HG02623 (cell line): ENCODE measurements around the gene ZFP92.

Experiments
- ATAC-seq: cut with Tn5 transposase; IDR thresholded peaks from one replicate; pipeline ENCODE4 v1.9.1; 2021; ENCODE audit warnings: moderate library complexity; ENCODE audit not compliant: unreplicated experiment

Gene ZFP92

DNA sequence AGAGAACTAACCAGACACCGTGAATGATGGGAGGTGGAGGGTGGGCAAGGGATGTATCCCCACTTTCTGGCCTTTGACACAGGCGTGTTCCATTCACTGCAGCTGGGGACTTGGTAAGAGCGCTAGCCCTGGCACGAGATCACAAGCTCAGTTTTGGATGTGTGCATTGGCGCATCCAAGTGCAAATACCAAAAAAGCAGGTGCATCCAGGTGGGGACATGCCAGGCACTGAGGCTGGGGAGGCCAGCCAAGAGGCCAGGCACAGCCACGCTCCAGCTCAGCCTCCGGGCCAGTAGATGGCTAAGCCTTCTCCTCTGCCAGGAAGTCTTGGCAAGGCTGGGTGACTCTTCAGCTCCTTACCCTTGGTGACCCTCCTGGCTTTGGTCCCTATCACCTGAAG, 4.4 kb upstream of the ZFP92 start:
- no peak for ATAC-seq

DNA sequence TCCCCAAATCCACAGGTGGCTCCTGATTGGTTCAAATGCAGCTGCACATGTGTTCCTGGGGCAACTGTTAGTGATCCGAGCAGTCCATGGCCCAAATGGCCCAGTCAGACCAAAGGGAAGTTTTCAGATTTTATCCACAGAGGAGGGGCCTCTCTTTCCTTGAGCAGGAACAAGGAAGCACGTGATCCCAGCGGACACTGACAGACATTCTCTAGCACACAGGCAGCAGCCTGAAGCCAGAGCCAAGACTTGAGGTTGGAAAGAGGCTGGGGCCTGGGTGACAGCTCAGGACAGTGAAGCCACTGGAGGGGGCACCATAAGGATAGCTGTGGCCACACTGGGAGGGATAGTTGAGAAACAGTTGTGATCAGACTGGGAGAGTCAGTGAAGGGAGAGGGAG, 3.5 kb upstream of the ZFP92 start:
- no peak for ATAC-seq

DNA sequence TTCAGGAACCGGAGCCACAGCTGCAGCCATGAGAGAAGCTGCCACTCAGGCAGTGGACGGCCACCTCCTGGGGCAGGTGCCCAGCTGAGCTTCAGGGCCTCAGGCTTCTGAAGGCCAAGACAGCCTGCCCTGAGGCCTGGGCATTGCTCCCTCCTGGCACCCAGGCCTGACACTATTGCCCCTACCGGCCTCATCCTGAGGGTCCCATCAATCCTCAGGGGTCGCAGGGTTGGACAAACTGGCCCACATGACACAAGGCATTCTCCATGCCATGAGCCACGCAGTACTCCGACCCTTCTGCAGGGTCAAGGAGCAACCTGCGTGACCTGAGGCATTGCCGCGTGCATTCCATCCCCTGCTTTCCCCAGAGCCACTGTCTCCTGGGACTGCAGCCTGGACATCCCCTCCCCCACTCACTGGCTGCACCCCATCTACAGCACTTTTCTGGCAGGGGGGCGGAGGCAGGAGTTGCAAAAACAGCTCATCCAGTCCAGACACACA, 3.0 kb upstream of the ZFP92 start:
- ATAC-seq, result no peak

DNA sequence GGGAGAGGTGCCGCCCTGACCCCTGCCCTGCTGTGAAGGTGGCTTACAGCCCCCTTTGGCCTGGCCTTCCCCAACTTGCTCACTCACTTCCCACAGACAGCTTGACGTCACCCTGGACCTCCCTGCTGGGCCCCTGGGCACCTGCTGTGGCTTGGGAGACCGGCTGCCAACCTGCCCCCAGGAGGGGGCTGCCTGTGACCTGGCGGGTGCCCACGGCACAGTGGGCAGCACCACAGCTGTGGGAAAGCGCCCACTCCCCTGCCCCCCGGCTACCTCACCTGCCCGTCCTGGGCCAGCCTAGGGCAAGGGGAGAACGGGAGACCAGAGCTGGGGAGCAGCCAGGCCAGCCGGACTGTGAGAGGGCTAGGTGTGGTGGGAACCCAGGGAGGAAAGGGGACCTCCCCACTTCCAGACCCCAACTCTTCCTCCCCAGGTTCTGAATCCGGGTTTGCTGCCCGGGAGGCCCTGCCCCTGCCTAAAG, 2.4 kb upstream of the ZFP92 start:
- ATAC-seq, result no peak

DNA sequence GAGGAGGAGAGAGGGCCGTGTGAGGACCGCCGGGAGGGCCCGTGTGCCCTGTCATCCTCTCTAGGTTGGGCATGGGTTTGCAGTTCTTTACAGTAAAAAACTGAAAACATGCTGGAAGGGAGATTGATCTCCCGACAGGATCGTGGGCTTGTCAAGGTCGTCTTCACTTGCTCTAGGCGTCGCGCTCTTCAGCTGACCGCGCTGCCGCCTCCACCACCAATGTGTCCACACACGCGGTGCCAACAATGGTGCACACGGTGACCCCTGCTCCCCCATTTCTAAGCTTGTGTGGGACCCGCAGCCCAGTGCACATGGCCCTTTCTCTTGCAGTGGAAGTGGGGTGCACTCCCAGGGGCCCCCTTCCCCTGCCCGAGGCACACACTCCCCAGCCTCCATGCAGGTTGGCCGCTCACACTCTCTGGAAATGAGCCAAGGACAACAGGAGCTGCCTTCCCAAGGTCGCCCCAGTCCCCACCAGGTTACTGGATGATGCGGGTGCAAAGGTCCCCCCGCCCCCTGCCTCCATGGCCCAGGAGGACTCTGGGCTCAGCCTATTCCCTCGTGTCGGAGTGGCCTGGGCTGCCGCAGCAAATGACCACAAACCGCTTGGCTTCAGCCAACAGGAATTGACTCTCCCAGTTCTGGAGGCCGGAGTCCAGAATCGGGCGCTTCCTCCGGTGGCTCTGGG, 1.7 kb upstream of the ZFP92 start:
- ATAC-seq, result no peak

DNA sequence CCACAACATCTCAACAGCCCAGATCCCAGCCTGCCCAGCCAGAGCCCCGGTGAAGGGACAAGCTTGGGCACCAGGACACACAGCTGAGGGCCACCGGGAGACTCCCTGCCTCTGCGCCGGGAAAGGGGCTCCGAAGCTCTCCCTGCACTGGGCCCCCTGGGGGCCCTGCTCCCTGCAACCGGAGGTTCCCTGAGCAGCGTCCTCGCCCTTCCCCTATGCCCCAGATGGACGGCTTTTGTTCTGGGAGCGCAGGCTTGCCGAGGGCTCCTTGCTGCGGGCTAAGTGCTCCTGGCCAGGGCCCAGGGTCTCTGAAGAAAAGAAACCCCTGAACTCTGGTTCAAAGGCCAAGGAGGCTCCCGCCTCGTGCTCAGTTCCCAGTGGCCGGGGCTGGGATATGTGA, 899 bp upstream of the ZFP92 start:
- no peak for ATAC-seq

DNA sequence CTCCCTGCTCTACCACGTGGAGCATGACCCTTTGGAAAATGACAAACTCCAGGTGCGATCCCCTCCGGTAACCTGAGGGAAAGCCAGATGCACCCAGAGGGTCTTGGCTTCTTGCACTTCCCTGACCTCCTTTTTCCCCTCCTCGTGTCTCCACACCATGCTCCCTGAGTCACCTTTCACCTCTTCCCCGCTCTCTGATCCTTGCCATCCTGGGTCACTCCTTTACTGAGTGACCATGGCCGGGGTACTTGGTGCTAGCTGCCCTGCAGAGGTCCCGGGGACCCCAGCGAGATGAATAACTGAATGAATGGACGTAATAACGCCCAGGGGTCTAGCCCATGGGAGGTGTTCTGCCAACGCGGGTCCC, 401 bp upstream of the ZFP92 start:
- ATAC-seq, result no peak

DNA sequence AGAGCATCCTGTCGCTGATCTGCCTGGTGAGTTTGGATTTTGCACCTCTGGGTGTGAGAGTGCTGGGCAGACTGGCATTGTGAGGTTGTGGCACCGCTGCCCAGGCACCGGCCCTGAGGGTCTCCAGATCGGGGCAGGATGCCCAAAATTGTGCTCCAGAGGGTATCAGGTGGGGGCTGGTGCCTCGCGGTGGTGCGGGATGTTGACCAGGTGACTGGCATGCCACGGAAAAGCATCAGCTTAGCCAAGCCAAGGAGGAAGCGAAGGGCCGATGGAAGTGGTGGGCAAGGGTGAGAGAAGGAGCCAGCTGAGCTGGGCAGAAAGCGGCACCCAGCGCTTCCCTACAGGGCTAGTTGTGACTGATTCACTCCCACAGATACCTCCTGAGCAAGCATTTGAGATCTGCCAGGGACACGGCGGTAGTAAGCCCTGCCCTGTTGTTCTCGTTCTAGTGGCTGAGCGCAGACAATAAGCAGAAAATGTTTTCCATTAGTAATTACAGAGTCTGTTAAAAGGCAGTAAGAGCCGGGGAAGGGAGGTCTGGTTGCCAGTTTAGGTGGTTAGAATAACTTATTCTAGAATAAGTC, 809 bp downstream of the ZFP92 start:
- no peak for ATAC-seq

DNA sequence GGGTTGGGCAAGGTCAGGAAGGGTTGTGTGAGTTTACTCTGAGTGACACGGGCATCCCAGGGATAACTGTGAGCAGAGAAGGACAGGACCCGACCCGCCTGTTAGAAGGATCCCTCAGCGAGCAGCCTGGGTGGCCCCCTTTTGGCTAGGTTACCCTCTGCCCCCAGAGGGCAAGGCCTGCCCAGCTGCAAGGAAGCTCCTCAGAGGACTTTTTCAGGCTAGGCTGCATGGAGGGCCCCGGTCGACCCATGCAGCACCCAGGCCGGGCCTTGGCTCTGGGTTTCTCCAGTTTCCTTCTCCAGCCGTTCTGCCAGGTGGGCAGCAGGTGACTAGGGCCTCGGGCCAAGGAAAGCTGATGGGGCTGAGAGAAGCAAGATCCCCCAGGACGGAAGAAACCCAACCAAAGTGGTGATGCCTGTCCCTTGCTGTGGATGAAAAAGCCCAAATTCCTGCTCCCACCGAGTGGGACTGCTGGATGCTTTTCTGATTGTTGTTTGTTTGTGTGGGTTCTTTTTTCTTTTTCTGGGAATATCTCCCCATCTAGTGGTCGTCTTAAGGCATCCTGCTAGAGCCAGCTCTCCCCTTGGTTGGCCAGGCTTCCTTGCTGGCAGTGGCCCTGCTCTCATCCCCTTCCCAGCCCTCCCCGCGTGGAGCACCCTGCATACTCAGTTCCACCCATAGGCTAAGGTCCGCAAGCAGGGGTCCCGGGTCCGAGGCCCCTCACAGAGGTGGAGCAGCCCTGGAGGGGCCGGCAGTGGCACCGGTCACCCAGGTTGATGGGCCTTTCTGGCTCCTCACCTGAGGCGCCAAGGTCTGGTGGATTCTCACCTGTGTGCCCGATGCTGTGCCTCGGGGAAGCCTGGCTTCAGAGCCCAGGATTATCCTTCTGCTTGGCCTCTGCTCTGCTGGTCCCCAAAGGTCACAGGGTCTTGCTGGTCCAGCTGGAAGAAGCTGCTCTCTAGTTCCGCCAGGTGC, 1.8 kb downstream of the ZFP92 start:
- no peak for ATAC-seq

DNA sequence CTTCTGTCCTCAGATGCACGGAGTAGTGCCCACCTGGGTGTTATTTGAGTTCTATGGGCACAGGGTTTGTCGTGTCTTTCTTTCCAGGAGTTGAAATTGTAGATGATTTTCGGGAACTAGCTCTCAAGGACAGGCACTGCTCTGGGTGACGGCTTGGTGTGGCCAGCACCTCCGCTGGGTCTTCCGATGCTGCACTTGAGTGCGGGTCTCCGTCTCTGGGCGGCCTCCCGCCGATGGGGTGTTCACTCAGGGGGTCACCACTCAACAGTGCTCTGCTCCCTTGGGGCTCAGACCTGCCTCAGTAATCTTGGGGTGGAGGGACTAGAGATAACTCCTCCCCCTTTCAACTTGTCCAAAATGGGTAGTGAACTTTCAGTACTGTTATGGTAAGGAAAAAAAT, 2.5 kb downstream of the ZFP92 start:
- ATAC-seq, result no peak

DNA sequence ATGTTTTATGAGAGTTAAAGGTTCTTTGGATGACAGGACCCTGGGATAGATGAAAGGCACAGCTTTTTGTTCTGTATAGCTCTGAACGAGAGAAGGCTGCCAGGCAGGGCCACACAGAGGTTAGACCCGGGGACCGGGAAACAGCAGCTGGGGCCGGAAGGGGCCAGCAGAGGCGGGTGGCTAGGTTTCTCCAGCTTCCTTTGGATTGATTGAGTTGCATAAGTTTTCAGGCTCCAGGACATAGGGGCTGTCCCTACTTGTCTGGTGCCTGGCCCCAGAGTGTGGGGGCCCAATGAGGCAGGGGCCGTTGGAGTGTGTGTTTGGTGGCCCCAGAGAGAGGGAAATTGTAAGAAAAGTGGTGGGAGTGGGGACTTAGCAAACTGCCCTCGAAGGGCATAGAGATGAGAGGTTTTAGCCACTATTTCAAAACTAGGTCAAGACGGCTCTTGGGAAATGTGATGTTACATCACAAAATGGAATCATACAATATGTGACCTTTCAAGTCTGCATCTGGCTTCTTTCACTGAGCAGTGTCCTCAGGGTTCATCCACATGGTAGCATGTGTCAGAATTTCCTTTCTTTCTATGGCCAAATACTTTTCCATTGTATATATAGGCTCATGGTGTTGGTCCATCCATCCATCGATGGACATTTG, 3.7 kb downstream of the ZFP92 start:
- no peak for ATAC-seq

DNA sequence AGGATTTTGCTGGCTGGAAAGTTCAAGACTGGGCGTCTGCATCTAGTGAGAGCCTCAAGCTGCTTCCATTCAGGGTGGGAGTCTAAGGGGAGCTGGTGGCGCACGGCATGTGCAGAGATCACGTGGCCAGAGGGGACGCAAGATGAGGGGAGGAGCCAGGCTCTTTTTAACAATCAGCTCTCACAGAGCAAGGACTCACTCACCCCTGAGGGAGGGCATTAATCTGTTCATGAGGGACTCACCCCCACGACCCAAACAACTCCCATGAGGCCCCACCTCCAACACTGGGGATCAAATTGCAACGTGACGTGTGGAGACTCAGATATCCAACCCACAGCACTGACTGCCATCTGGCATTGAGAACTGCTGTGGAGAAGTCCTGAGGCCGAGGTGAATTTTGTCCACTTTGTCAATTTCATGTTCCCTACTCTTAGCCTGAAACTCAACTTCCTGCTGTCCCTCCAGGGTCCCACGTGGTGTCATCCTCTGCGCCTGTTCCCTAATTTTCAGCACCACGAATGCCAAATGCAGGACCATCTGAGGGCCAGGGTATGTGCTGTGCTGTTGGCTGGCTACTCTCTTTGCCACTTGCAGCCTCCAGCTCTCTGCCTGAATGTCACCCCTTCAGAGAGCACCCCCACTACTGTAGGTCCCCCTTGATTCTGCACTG, 5.6 kb downstream of the ZFP92 start:
- no peak for ATAC-seq

DNA sequence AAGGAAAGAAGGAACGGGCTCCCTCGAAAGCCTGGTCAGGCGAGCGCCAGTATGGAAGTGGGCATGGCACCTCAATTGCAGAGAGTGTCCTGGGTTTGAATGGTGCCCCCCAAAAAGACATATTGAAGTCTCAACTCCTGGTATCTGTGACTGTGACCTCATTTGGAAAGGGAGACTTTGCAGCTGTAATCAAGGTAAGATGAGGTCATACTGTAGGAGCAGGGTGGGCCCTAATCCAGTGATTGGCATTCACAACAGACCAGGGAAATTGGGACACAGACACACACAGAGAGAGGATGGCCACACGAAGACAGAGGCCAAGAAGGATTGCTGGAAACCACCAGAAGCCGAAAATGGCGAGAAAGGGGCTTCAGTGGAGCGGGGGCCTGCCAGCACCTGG, 6.4 kb downstream of the ZFP92 start:
- no peak for ATAC-seq

DNA sequence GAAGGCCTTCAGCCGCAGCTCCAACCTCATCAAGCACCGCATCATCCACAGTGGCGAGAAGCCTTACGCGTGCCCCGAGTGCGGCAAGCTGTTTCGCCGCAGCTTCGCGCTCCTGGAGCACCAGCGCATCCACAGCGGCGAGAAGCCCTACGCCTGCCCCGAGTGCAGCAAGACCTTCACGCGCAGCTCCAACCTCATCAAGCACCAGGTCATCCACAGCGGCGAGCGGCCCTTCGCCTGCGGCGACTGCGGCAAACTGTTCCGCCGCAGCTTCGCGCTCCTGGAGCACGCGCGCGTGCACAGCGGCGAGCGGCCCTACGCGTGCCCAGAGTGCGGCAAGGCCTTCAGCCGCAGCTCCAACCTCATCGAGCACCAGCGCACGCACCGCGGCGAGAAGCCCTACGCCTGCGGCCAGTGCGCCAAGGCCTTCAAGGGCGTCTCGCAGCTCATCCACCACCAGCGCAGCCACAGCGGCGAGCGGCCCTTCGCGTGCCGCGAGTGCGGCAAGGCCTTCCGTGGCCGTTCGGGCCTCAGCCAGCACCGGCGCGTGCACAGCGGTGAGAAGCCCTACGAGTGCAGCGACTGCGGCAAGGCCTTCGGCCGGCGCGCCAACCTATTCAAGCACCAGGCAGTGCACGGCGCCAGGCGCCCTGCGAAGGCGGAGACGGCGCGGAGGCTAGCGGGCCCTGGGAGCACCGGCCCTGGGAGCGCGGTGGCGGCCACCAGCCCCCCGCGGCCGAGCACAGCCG, 9.8 kb downstream of the ZFP92 start:
- no peak for ATAC-seq

DNA sequence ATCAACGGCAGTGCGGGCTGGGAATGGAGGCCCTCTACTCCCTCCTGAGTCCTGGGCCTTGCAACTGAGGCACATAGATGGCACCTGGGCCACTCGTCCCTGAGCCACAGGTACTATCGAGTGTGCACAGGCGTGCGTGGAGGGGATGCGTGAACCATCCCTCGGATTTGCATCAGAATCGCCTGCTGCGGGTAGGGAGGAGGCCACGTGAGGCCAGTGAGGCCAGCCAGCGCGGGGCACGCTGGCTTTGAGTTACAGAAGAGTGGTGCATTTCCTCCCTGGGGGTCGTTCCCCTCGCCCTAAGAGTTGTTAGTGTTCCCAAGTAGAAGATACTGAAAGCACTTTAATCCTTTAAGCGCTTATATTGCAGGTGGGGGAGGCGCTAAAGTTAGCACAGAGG, 10.6 kb downstream of the ZFP92 start:
- no peak for ATAC-seq

DNA sequence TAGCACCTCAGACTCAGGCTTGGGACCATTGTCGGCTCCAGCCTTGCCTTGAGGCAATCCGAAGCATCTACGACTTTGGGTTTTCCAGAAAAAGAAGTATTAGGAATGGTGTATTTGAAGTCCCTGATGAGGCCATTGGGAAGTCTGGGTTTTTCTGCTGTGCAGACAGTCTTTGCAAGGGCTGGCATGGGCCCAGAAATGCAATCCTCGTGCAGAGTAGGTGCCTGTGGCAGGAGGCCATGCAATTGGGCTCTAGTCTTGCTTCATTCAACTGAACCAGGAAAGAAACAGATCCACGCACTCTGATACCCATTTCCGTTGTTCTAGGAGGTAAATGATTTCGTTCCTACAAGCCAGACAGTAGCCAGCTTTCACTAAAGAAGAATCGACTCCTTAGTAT, 12.4 kb downstream of the ZFP92 start:
- no peak for ATAC-seq

DNA sequence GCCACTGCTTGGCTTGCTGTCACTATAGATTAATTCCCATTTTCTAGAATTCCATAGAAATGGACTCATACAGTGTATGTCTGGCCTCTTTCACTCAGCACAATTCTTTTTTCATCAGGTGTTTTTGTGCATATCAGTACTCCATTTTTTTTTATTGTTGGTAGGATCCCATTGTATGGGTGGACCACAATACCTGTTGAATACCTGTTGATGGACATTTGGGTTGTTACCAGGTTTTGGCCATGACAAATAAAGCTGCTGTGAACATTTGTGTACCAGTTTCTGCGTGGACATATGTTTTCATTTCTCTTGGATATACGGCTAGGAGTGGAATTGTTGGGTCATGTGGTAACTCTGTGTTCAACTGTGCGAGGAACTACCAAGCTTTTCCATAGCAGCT, 14.9 kb downstream of the ZFP92 start:
- no peak for ATAC-seq

DNA sequence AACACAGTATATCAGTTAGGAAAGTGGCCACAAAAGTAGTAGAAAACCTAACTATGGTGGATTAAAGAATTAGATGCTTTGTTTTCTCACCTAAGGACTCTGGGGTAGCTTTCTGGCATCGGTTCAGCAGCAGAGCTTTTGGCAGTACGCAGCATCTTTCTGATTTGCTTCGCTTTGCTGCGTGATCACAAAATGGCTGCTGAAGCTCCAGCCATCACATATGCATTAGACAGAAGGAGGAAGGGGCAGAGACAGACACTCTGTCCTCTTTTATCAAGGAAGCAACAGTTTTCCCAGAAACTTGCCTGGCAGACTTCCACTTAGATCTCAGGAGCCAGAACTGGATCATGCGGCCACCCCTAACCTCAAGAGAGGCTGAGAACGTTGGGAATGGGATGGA, 19.5 kb downstream of the ZFP92 start:
- no peak for ATAC-seq

DNA sequence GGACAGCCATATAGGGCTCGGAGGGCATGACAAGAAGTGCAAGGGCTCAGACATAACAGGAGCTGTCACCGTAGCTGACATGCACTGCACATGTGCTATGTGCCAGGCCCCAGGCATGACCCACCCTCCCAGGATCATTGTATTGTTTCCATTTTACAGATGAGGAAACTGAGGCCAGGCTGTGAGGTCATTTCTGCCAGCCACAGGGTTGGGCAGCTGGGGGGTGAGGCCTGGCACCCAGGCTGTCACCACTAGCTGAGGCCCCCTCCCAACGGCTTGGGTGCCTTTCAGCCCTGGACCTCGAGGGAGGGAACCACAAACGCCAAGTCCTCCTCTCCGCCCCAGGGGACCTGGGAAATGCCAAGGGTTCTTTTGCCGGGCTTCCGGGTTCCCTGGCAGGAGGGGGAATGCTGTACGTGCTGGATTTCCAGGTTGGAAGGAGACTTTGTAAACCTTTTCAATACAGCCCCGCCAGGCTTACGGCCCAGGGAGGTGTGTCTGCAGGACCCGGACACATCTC, 21.9 kb downstream of the ZFP92 start:
- ATAC-seq, result no peak
